ENCODE data around the gene DUOXA1. TPM values are rescaled to one million over a fixed set of nuclear protein-coding genes. Genes with fewer than 3 reads are reported as not detected.

DUOXA1 gene
- total and polyA plus RNA-seq, 2 of the 4 experiments (the other 2 are of a cell fraction), result 0.02 TPM; not detected in 1

- no peak for TF ChIP-seq BHLHE40 (IDR thresholded peaks at IDR 0.05; ENCODE audit: low read depth, low read length)
These were observed 5.3 kb upstream of the DUOXA1 start (continued) for GRCh38 chr15:45134682-45135604.

DNA sequence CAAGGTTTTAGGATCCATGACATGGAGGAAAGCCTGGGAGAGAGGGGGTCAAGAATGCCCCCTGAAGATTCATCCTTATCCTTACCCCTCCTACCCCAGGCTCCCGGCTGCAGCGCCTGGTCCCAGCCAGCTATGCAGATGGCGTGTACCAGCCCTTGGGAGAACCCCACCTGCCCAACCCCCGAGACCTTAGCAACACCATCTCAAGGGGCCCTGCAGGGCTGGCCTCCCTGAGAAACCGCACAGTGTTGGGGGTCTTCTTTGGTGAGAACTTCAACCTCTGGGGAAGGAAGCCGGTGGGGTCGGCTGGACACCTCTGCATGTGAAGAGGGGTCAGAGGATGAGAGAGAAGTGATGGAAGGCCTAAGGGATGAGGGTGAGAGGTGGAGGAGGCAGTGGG lies 4.4 kb upstream of the DUOXA1 start:
- H4K91ac ChIP-seq (ENCODE audit: insufficient read depth, low read depth, low read length), result no peak overlapping the region
- no peak overlapping the region for H4K8ac ChIP-seq (ENCODE audit: low read depth in 2 of 2, low read length in 2 of 2)
- H2AK9ac ChIP-seq (replicated peaks; ENCODE audit: low read depth, low read length, poor library complexity), result no peak overlapping the region
- H3K4me1 ChIP-seq (ENCODE audit: control insufficient read depth, insufficient read depth, low read length), result no peaks in the 10 kb centered on the region; the same call in 1 of the 2 replicates
- no peak overlapping the region for H3K23ac ChIP-seq (ENCODE audit: low read depth, low read length)
- peaks cover 3% of the 10 kb centered on the region; the same call in 1 of the 2 replicates for H3K9me3 ChIP-seq (ENCODE audit: control insufficient read depth, insufficient read depth, low read length)
- H3K4me2 ChIP-seq (ENCODE audit: low read depth, low read length), result no peak overlapping the region
- DNase-seq (no peak), ATAC-seq (ENCODE audit: low read depth) (no peak)
- no peak overlapping the region for H2AK5ac ChIP-seq (ENCODE audit: low read depth, low read length)
- H2BK5ac ChIP-seq (ENCODE audit: low read depth, low read length, poor library complexity, severe bottlenecking), result no peak overlapping the region
- in situ Hi-C loops (cut with MboI; ENCODE audit: low sequenced_read_pairs), result no loop called here
- H3K14ac ChIP-seq (replicated peaks; ENCODE audit: low read depth, low read length), result no peak overlapping the region
- no peak overlapping the region for H3K56ac ChIP-seq (ENCODE audit: extremely low read depth, insufficient read depth, low read length)
- H3K4me3 ChIP-seq (ENCODE audit: insufficient read depth, low read depth, low read length), result no peak overlapping the region
- H3K36me3 ChIP-seq (ENCODE audit: control insufficient read depth, insufficient read depth, low read length), result no peaks in the 10 kb centered on the region
- no peaks in the 10 kb centered on the region for H3K9me1 ChIP-seq (ENCODE audit: insufficient read depth, low read length)
- no peaks in the 10 kb centered on the region for H4K20me1 ChIP-seq (ENCODE audit: insufficient read depth, low read length)
- H2BK20ac ChIP-seq (ENCODE audit: low read depth, low read length), result no peak overlapping the region
- BruUV-seq (replicated peaks), result no TSS peak
- no peak overlapping the region for H3K27ac ChIP-seq (ENCODE audit: insufficient read depth, low read length)
- H2BK15ac ChIP-seq (ENCODE audit: low read depth, low read length), result no peak overlapping the region
- dilution Hi-C loops (cut with HindIII; ENCODE audit: low sequenced_read_pairs, unreplicated experiment), result no loop called here
- H3K27me3 ChIP-seq (ENCODE audit: control insufficient read depth, insufficient read depth, low read length), result peaks cover 85% of the 10 kb centered on the region
- 88% methylated on average over 2 of the region's 7 CpGs; no CpG with 5 or more reads in 1 of the 2 experiments for WGBS, 2 experiments (ENCODE audit: extremely low coverage in 2 of 2, insufficient read length in 1 of 2)
- intact Hi-C loops (cut with micrococcal nuclease), result no loop called here
- ChIA-PET CTCF (no interaction called here), POLR2A (ENCODE audit: unreplicated experiment) (no interaction called here)
- no peaks in the 10 kb centered on the region for H3K79me1 ChIP-seq (ENCODE audit: low read depth in 1 of 2, low read length in 2 of 2)
- TF ChIP-seq ELK1 (IDR thresholded peaks at IDR 0.05; ENCODE audit: borderline replicate concordance, low read depth, low read length) (no peak), SMC3 (IDR thresholded peaks at IDR 0.05; ENCODE audit: low read depth, low read length) (no peak), MXI1 (IDR thresholded peaks at IDR 0.05; ENCODE audit: borderline replicate concordance, low read depth, low read length) (no peak), CHD1 (IDR thresholded peaks at IDR 0.05; ENCODE audit: low read depth, low read length) (no peak), RCOR1 (IDR thresholded peaks at IDR 0.05; ENCODE audit: insufficient replicate concordance, low read length) (no peak)
- TF ChIP-seq, protein P1, sequence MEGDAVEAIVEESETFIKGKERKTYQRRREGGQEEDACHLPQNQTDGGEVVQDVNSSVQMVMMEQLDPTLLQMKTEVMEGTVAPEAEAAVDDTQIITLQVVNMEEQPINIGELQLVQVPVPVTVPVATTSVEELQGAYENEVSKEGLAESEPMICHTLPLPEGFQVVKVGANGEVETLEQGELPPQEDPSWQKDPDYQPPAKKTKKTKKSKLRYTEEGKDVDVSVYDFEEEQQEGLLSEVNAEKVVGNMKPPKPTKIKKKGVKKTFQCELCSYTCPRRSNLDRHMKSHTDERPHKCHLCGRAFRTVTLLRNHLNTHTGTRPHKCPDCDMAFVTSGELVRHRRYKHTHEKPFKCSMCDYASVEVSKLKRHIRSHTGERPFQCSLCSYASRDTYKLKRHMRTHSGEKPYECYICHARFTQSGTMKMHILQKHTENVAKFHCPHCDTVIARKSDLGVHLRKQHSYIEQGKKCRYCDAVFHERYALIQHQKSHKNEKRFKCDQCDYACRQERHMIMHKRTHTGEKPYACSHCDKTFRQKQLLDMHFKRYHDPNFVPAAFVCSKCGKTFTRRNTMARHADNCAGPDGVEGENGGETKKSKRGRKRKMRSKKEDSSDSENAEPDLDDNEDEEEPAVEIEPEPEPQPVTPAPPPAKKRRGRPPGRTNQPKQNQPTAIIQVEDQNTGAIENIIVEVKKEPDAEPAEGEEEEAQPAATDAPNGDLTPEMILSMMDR (conservative IDR thresholded peaks at IDR 0.05; ENCODE audit: low read depth, low read length), result no peak
- no peak overlapping the region for H4K5ac ChIP-seq (ENCODE audit: low read depth, low read length)
- no peak overlapping the region for H3K4ac ChIP-seq (ENCODE audit: low read depth, low read length)
- H2BK120ac ChIP-seq (ENCODE audit: low read depth, low read length), result no peak overlapping the region
- H3K18ac ChIP-seq (ENCODE audit: low read depth, low read length), result no peak overlapping the region
- no peak overlapping the region for H2AFZ ChIP-seq (replicated peaks; ENCODE audit: low read length, poor library complexity)
- H3K9ac ChIP-seq (ENCODE audit: low read depth, low read length), result no peak overlapping the region

All from IMR-90 (cell line).